CD4-positive, CD25-positive, alpha-beta regulatory T cell (primary cell): ENCODE measurements around the gene MAP7D1. TPM values are rescaled to one million over a fixed set of nuclear protein-coding genes. Genes with fewer than 3 reads are reported as not detected.

Experiments used
- ATAC-seq, 2 donors: fragments of 150-1000 bp; cut with Tn5 transposase; one replicate each; pipeline ENCODE4 v1.10.0; 2021; ENCODE audit warnings: low read depth in 2 of 2, moderate number of reproducible peaks in 2 of 2, moderate library complexity in 1 of 2
- DNase-seq, 3 donors: peaks; one replicate each; pipeline versions ENCODE4 v3.0.0 to v3.0.0-alpha.2; 2012 to 2022; ENCODE audit warnings: mixed read lengths in 1 of 3
- H3K27ac ChIP-seq: one replicate; pipeline ENCODE4 v1.7.0; 2013; ENCODE audit warnings: mild to moderate bottlenecking, low read length; ENCODE audit not compliant: insufficient read depth, poor library complexity, severe bottlenecking
- H3K27me3 ChIP-seq: one replicate; pipeline ENCODE4 v1.7.0; 2013; ENCODE audit warnings: low read length; ENCODE audit not compliant: control insufficient read depth, insufficient read depth
- H3K36me3 ChIP-seq: one replicate; pipeline ENCODE4 v1.7.0; 2013; ENCODE audit warnings: mild to moderate bottlenecking, low read length, moderate library complexity; ENCODE audit not compliant: control insufficient read depth, insufficient read depth
- H3K4me1 ChIP-seq: 2 replicates; pipeline ENCODE4 v1.7.0; 2013; ENCODE audit warnings: mild to moderate bottlenecking, low read length; ENCODE audit not compliant: insufficient read depth, control insufficient read depth, poor library complexity, severe bottlenecking
- H3K4me3 ChIP-seq: one replicate; pipeline ENCODE4 v1.7.0; 2013; ENCODE audit warnings: low read depth, mild to moderate bottlenecking, low read length, moderate library complexity
- H3K9me3 ChIP-seq, 2 experiments: 1 replicate in 1 of 2; 2 replicates in 1 of 2; pipeline ENCODE4 v1.7.0; 2013; ENCODE audit warnings: low read length in 2 of 2, mild to moderate bottlenecking in 1 of 2, moderate library complexity in 1 of 2; ENCODE audit not compliant: control insufficient read depth in 2 of 2
- H3K27ac Mint-ChIP-seq, 3 donors: one replicate each; pipeline ENCODE4 v1.8.0; 2020 to 2022; ENCODE audit warnings: mild to moderate bottlenecking in 3 of 3, mixed read lengths in 3 of 3, moderate library complexity in 2 of 3
- H3K27me3 Mint-ChIP-seq: one replicate; pipeline ENCODE4 v1.8.0; 2022; ENCODE audit warnings: mild to moderate bottlenecking, mixed read lengths
- H3K36me3 Mint-ChIP-seq: one replicate; pipeline ENCODE4 v1.8.0; 2020; ENCODE audit warnings: mixed read lengths
- H3K4me1 Mint-ChIP-seq, 4 donors: one replicate each; pipeline ENCODE4 v1.8.0; 2020 to 2022; ENCODE audit warnings: mixed read lengths in 4 of 4, mild to moderate bottlenecking in 1 of 4
- H3K4me3 Mint-ChIP-seq, 4 donors: one replicate each; pipeline ENCODE4 v1.8.0; 2020 to 2022; ENCODE audit warnings: mild to moderate bottlenecking in 4 of 4, mixed read lengths in 4 of 4, moderate library complexity in 3 of 4
- H3K9me3 Mint-ChIP-seq, 7 donors: one replicate each; pipeline ENCODE4 v1.8.0; 2020 to 2022; ENCODE audit warnings: mixed read lengths in 7 of 7, mild to moderate bottlenecking in 3 of 7, moderate library complexity in 2 of 7
- polyA plus RNA-seq, 4 donors: library from polyadenylated mRNA; unstranded; fragments of 300-500 nt; fragmentation: Illumina TruSeq; gene quantifications; one replicate each; pipeline ENCODE4 v1.2.3, GENCODE V29; 2021
- total RNA-seq: library from RNA; stranded (reverse); gene quantifications from one replicate; pipeline ENCODE4 v1.2.3, GENCODE V29; 2022

MAP7D1 gene
- total and polyA plus RNA-seq, 5 donors from 2014 or later: 10.1 to 178 (median 13.8) TPM

GRCh38 chr1:36166136-36166535 lies 10.2 kb downstream of the MAP7D1 start:
- Mint-ChIP-seq H3K27me3 (no peaks in the 10 kb centered on the region), H3K4me1 (peaks cover 27 to 70% (median 57%) of the 10 kb centered on the region in 4 donors), H3K9me3 (no peaks in the 10 kb centered on the region), H3K4me3 (peak overlapping the region in 1 of 4 donors; percentile 79), H3K36me3 (peaks cover 21% of the 10 kb centered on the region), H3K27ac (peak overlapping the region in 2 of 3 donors; percentile 55 to 81)
- Histone ChIP-seq H3K9me3 (no peaks in the 10 kb centered on the region), H3K27me3 (no peaks in the 10 kb centered on the region), H3K4me3 (no peak overlapping the region), H3K4me1 (peaks cover 39% of the 10 kb centered on the region), H3K36me3 (peaks cover 26% of the 10 kb centered on the region), H3K27ac (peak overlapping the region; percentile 29)
- DNase-seq (no peak), ATAC-seq (no peak)

- H3K27me3 Mint-ChIP-seq: no peaks in the 10 kb centered on the region
- H3K27me3 ChIP-seq: no peaks in the 10 kb centered on the region
- peaks cover 29% of the 10 kb centered on the region for H3K4me1 ChIP-seq
- peak overlapping the region in 2 of 3 donors; percentile 81 to 82 for H3K27ac Mint-ChIP-seq
- no peak for ATAC-seq
- no peaks in the 10 kb centered on the region for H3K9me3 Mint-ChIP-seq
- peaks cover 21 to 59% (median 47%) of the 10 kb centered on the region in 4 donors for H3K4me1 Mint-ChIP-seq
- peaks cover 24% of the 10 kb centered on the region for H3K36me3 Mint-ChIP-seq
- peak overlapping the region in 2 of 4 donors; percentile 5 to 85 for H3K4me3 Mint-ChIP-seq
- H3K36me3 ChIP-seq: peaks cover 35% of the 10 kb centered on the region
- no peak overlapping the region for H3K27ac ChIP-seq
- no peak overlapping the region for H3K4me3 ChIP-seq
- no peak for DNase-seq
- H3K9me3 ChIP-seq: no peaks in the 10 kb centered on the region
Observed at GRCh38 chr1:36166938-36167905, 11.3 kb downstream of the MAP7D1 start.

- peaks cover 15 to 46% (median 36%) of the 10 kb centered on the region in 4 donors for H3K4me1 Mint-ChIP-seq
- H3K27me3 Mint-ChIP-seq: no peaks in the 10 kb centered on the region
- H3K36me3 ChIP-seq: peaks cover 48% of the 10 kb centered on the region
- H3K4me1 ChIP-seq: peaks cover 16% of the 10 kb centered on the region
- no peaks in the 10 kb centered on the region for H3K9me3 ChIP-seq
- peak overlapping the region in 2 of 4 donors; percentile 3 to 54 for H3K4me3 Mint-ChIP-seq
- H3K27ac ChIP-seq: no peak overlapping the region
- no peak for DNase-seq
- no peaks in the 10 kb centered on the region for H3K27me3 ChIP-seq
- no peak overlapping the region for H3K4me3 ChIP-seq
- no peak for ATAC-seq
- H3K36me3 Mint-ChIP-seq: peaks cover 29% of the 10 kb centered on the region
- peak overlapping the region; percentile 74 to 89 (median 88) for H3K27ac Mint-ChIP-seq
- no peaks in the 10 kb centered on the region for H3K9me3 Mint-ChIP-seq
Observed at GRCh38 chr1:36168514-36168913, 12.6 kb downstream of the MAP7D1 start.

GRCh38 chr1:36170643-36171412 lies 14.9 kb downstream of the MAP7D1 start:
- Histone ChIP-seq H3K4me3 (no peak overlapping the region), H3K27me3 (no peaks in the 10 kb centered on the region), H3K4me1 (peaks cover 5% of the 10 kb centered on the region), H3K36me3 (peaks cover 70% of the 10 kb centered on the region), H3K27ac (no peak overlapping the region), H3K9me3 (no peaks in the 10 kb centered on the region)
- Mint-ChIP-seq H3K9me3 (no peaks in the 10 kb centered on the region), H3K27me3 (no peaks in the 10 kb centered on the region), H3K4me3 (no peak overlapping the region), H3K27ac (peak overlapping the region in 1 of 3 donors; percentile 35), H3K4me1 (peaks cover 5 to 35% (median 31%) of the 10 kb centered on the region in 4 donors), H3K36me3 (peaks cover 29% of the 10 kb centered on the region)
- ATAC-seq (no peak), DNase-seq (no peak)

GRCh38 chr1:36172017-36172747 lies 16.2 kb downstream of the MAP7D1 start:
- ATAC-seq (no peak), DNase-seq (no peak)
- Mint-ChIP-seq H3K9me3 (no peaks in the 10 kb centered on the region), H3K36me3 (peaks cover 22% of the 10 kb centered on the region), H3K27ac (peak overlapping the region in 1 of 3 donors; percentile 58), H3K4me1 (peaks cover 0 to 23% (median 20%) of the 10 kb centered on the region in 4 donors), H3K4me3 (no peak overlapping the region), H3K27me3 (no peaks in the 10 kb centered on the region)
- Histone ChIP-seq H3K4me1 (no peaks in the 10 kb centered on the region), H3K36me3 (peaks cover 76% of the 10 kb centered on the region), H3K9me3 (no peaks in the 10 kb centered on the region), H3K27me3 (no peaks in the 10 kb centered on the region), H3K4me3 (no peak overlapping the region), H3K27ac (no peak overlapping the region)

- Histone ChIP-seq H3K36me3 (peaks cover 76% of the 10 kb centered on the region), H3K9me3 (no peaks in the 10 kb centered on the region), H3K4me3 (no peak overlapping the region), H3K27ac (no peak overlapping the region), H3K4me1 (no peaks in the 10 kb centered on the region), H3K27me3 (no peaks in the 10 kb centered on the region)
- H3K4me1 Mint-ChIP-seq: peaks cover 0 to 23% (median 18%) of the 10 kb centered on the region in 4 donors
- DNase-seq (no peak), ATAC-seq (no peak)
- peaks cover 21% of the 10 kb centered on the region for H3K36me3 Mint-ChIP-seq
- peak overlapping the region in 1 of 3 donors; percentile 58 for H3K27ac Mint-ChIP-seq
- no peaks in the 10 kb centered on the region for H3K27me3 Mint-ChIP-seq
- H3K9me3 Mint-ChIP-seq: no peaks in the 10 kb centered on the region
- no peak overlapping the region for H3K4me3 Mint-ChIP-seq
Observed at GRCh38 chr1:36172983-36173382, 17.0 kb downstream of the MAP7D1 start.

GRCh38 chr1:36174713-36175112 lies 18.8 kb downstream of the MAP7D1 start:
- Mint-ChIP-seq H3K27me3 (no peaks in the 10 kb centered on the region), H3K4me3 (no peak overlapping the region), H3K4me1 (peaks cover 0 to 16% (median 11%) of the 10 kb centered on the region in 4 donors), H3K36me3 (peaks cover 18% of the 10 kb centered on the region), H3K27ac (no peak overlapping the region), H3K9me3 (no peaks in the 10 kb centered on the region)
- H3K27me3 ChIP-seq: no peaks in the 10 kb centered on the region
- DNase-seq: no peak
- H3K4me3 ChIP-seq: no peak overlapping the region
- no peak overlapping the region for H3K27ac ChIP-seq
- H3K36me3 ChIP-seq: peaks cover 86% of the 10 kb centered on the region
- no peak for ATAC-seq
- H3K9me3 ChIP-seq: no peaks in the 10 kb centered on the region
- H3K4me1 ChIP-seq: no peaks in the 10 kb centered on the region
